Hepatic stellate cell (primary cell): ENCODE data around the gene GALNT9.
"Not testable (repeated sequence)": the region's sequence is repeated elsewhere in the genome, so short reads cannot be mapped to it uniquely, and the experiment has no call there.

Experiments
- DNase-seq: peaks from one replicate; pipeline ENCODE4 v3.0.0; 2011; ENCODE audit warnings: low spot score

GALNT9 gene

GRCh38 chr12:132312516-132312915 lies 16.9 kb downstream of the GALNT9 start:
- no peak for DNase-seq

- DNase-seq, result no peak
These were observed 18.0 kb downstream of the GALNT9 start for GRCh38 chr12:132311201-132311915.

DNA sequence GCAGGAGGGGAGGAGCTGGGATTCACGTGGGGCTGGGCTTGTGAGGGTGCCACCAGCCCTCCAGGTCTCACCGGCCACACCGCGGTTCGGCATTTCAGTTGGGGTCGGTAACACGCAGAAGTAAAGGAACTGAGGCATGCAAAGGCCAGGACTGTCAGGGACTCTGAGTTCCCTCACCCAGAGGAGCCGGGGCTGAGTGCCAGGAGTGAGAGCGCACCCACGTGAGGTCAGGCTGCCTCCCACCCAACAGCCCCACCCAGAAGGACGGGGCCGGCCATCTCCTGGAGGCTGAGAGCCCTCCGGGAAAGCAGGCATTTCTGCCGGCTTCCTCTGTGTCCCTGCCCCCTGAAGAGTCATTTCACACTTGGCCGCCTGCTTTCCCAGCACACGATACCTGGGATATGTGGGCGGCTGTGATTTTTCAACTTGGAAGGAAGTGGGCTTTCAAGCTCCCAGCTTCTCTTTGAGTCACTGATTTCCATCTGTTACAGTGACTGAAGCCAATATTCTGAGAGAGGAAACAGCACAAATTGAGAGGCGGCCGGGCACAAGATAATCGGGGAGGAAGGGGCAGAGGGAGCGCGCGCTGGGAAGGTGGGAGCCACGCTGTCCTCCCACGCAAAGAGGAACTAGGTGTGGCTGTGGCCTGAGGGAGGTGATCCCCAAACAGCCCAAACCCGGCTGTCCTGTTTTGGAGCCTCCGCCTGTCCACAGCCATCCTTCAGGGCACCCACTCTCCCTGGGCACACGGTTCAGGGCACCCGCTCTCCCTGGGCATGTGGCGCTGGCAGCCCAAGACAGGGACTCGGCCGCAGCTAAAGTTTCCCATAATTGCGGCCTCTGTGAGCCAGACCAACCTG lies 19.0 kb downstream of the GALNT9 start:
- no peak for DNase-seq

DNA sequence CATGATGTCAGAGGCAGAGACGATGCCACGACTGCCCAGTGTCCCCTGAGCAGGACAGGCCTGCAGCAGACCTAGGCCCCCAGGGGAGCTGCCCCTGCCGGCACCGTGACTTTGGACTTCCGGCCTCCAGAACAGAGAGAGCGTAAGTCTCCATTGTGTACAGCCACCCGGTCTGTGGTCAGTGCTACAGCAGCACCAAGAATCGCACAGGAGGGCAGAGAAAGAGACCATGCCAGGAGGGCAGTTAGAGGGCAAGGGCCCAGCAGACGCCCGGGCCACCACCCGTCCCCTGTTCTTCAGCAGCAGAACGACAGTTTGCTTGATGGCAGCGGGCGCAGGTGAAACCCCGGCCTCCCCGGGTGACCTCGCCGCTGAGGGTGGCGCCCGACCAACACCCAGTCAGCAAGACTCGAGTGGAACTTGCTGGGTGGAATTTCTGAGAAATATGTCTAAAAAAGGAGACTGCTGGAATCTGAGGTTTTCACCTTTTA lies 19.7 kb downstream of the GALNT9 start:
- DNase-seq, result no peak

DNA sequence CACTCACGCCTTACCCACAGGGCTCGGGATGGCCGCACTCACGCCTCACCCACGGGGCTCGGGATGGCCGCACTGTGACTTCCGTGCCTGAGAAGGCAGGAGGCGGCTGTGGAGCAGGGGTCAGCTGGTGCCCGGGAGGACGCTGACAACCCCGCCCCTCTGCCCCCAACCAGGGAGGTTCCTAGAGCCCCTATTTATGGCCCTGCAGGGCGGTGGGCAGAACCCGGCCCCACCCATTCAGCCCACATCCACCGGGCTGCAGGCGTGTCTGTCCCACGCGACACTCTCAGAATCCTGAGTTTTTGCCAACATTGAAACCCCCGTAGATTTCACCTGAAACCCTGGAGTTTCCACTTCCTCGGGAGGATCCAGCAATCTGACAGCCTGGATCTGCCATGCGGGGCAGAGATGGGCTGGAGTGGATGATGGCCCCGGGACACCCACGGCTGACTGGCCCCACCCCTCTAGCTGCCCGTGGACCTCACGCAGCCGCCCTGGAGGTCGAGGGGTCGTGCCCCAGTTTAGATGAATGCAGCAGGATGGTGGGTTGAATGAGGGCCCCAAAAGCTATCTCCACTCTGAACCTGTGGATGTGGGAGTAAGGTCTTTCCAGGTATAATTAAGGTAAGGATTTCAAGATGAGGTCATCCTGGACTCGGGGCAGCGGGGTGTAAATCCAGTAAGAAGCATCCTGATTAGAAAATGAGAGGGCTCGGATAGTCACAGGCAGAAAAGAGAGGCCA lies 20.4 kb downstream of the GALNT9 start:
- DNase-seq, result no peak

- no peak for DNase-seq
These were observed 21.2 kb downstream of the GALNT9 start for GRCh38 chr12:132307976-132308852.

DNA sequence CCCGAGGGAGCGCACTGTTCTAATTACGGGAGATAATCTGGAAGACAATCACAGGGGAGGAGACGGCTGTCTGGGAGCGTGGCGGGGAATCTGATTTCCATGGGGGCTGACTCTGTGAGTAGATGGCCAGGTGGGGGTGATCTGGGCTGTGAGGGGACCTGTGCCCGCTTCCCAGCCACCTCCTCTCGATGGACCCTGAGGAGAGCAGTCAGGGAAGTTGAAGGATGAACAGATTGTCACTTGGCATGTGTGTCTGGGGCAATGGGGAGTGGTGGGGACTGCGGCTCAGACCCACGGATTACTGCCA lies 22.6 kb downstream of the GALNT9 start:
- no peak for DNase-seq

DNA sequence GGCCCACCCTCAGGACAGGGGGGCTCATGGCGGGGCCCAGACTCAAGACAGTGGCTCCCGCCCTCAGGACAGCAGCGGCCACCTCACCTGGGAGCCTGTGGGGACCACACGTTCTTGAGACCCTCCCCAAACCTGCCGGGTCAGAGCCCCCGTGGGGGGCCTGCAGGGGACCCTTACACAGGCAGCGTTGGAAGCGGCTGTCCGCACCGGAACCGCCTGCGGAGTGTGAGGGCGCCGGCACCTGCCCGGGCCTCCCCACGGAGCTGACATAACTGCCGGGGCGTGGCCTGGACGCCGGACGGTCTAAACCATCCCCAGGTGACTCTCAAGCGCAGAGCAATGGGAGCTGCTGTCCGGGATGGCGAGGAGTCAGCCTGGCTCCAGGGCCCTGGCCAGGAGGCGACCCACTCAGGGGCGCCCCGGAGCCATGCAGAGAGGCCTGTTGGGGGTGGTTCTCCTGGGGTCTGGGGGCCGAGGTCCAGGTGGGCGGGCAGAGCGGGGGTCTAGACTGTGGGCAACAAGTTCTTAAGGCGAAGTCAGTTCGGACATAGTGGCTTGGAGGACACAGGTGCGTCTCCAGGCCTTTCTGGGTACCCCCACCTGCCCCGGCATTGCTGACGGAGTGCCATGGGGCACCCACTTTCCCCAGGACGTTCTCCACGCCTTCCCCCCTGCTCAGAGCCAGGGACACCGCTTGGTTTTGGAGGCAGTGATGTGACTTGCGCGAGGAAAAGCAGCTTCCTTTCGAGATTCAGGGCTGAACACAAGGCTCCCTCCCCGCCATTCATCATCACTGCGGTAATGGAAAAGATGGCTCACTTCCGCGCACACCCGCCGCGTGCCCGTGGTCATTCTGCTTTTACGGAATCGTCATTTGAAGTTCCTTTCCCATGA lies 23.2 kb downstream of the GALNT9 start:
- no peak for DNase-seq

DNA sequence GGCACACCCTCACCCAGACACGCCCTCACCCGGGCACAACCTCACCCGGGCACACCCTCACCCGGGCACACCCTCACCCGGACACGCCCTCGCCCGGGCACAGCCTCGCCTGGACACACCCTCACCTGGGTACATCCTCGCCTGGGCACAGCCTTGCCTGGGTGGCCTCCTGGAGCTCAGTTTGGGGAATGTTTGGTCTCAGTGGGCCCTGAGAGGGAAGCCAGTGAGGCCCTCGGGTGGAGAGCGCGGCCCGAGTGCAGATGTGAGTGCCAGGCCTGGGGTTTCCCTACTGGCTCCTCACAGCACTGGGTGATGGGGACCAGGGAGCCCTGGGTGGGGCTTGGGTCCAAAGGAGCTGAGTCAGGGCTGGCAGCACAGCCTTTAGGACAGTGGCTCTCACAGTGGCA lies 23.8 kb downstream of the GALNT9 start:
- DNase-seq, result no peak

- DNase-seq, result not testable (repeated sequence)
These were observed 24.5 kb downstream of the GALNT9 start for GRCh38 chr12:132304866-132305265.

- DNase-seq, result not testable (repeated sequence)
These were observed 25.5 kb downstream of the GALNT9 start for GRCh38 chr12:132303853-132304373.

DNA sequence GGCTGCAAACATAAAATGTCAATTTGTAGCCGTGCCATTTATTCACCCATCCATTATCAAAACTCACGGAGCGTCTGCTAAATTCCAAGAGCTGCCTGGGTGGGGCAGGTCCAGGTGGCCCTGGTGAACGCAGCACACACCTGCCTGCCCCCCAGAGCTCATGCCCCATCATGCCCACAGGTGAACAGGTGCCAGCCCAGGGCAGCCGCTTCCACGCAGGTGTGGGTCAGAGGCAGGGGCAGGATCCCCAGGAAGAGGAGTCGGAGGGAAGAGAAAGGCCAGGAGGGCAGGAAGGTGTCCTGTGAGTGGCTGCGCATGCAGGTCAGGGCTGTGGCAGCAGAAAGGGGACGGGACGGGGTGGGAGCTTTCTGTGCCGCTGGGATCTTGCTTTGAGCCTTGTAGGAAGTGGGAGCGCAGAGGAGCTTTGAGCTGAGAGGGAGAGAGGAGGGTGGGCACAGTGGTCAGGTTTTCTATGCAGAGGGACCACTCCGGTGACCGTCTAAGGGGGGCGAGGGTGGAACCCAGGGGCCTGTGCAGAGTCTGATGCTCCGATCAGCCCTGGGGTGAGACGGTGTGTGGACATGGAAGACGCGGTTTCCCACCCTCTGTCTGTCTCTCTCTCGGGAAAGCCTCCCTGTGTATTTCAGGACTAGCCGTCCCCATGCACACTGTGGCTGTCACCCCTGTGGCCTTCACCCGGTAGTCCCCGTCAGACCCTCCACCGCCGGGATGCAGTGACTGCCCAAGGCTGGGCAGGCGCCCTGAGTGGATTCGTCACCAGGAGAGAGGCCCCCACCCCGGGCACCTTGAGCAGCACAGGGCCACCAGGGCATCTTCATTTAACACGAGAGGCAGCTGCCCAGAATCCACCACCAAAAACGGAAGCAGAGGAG lies 26.7 kb downstream of the GALNT9 start:
- no peak for DNase-seq

DNA sequence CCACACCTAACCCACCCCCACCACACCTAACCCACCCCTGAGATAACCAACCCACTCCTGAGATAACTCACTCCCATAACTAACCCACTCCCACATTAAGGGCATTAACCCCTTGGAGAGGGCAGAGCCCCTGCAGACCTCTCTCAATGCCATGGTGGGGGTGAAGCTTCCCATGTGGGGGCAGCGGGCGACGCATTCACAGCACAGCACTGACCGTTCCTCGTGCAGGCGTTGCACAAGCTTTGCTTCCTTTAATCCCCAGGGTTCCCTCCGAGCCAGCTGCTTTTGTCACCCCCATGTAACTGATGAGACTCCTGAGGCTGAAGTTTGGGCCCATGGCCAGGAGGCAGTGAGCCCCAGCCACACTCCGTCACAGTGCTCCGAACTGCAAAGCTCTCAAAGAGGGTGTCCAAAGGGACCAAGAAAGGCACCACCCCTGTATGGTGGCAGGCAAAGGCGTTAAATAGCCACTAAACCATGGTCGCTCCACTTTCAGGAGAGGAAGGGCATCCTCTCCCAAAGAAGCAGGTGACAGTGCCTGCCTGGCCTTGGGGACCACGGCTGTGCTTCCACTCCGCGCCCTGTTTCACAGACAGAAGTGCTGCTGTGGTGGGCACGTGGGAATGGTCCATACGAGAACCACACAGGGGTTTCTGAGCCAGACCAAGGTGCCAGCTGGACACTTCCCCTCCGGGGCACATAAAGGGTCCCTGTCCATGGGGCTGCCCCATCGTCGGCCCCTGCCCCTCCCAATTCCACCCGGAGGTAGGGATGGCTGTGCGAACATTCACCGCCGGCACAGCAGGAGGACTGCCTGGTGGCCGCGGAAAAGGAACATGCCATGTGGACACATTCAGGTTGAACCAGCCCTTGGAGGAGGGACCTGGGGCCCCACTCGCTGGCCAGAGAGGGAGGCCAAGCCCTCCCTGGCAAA lies 28.3 kb downstream of the GALNT9 start:
- no peak for DNase-seq

GRCh38 chr12:132296063-132296462 lies 33.3 kb downstream of the GALNT9 start:
- DNase-seq, result no peak

DNA sequence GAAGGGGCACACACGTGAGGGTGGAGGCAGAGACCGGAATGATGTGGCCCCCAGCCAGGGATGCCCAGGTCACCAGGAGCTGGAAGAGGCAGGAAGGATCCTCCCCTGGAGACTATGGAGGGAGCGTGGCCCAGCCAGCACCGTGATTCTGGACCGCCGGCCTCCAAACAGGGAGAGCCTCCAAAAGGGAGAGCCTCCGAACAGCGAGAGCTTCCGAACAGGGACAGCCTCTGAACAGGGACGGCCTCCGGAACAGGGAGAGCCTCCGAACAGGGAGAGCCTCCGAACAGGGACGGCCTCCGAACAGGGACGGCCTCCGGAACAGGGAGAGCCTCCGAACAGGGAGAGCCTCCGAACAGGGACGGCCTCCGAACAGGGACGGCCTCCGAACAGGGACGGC lies 33.8 kb downstream of the GALNT9 start:
- DNase-seq, result not testable (repeated sequence)

- no peak for DNase-seq
These were observed 34.3 kb downstream of the GALNT9 start for GRCh38 chr12:132295101-132295526.

- DNase-seq, result no peak
These were observed 35.0 kb downstream of the GALNT9 start for GRCh38 chr12:132294121-132295034.
